GM23248 (cell line): Measurements from ENCODE around the gene PEX10. TPM values are rescaled to one million over a fixed set of nuclear protein-coding genes. Genes with fewer than 3 reads are reported as not detected.

Experiments used
- DNase-seq: peaks from one replicate; pipeline ENCODE4 v3.0.0-alpha.2; 2015
- H2AFZ ChIP-seq: fragments of 200-600 bp; sonication (generic); 2 replicates; pipeline ENCODE4 v1.6.1; 2016; ENCODE audit warnings: antibody characterized with exemption
- H3F3A ChIP-seq: fragments of 200-600 bp; sonication (generic); 2 replicates; pipeline ENCODE4 v1.6.1; 2016; ENCODE audit warnings: mild to moderate bottlenecking, antibody characterized with exemption, mixed run types; ENCODE audit not compliant: insufficient read depth
- H3K27ac ChIP-seq: fragments of 200-600 bp; sonication (generic); 2 replicates; pipeline ENCODE4 v1.5.1; 2016; ENCODE audit warnings: mild to moderate bottlenecking
- H3K27me3 ChIP-seq: fragments of 200-600 bp; sonication (generic); replicated peaks from 2 replicates; pipeline ENCODE4 v1.6.1; 2016; ENCODE audit warnings: mild to moderate bottlenecking; ENCODE audit not compliant: insufficient read depth
- H3K36me3 ChIP-seq: fragments of 200-600 bp; sonication (generic); 2 replicates; pipeline ENCODE4 v1.6.1; 2016; ENCODE audit warnings: low read depth, mild to moderate bottlenecking
- H3K4me1 ChIP-seq: fragments of 200-600 bp; sonication (generic); 2 replicates; pipeline ENCODE4 v1.6.1; 2016; ENCODE audit warnings: mild to moderate bottlenecking; ENCODE audit not compliant: insufficient read depth
- H3K4me2 ChIP-seq: fragments of 200-600 bp; sonication (generic); one replicate; pipeline ENCODE4 v1.6.1; 2016; ENCODE audit warnings: mild to moderate bottlenecking; ENCODE audit not compliant: unreplicated experiment
- H3K4me3 ChIP-seq: fragments of 200-600 bp; sonication (generic); 2 replicates; pipeline ENCODE4 v1.5.1; 2016; ENCODE audit warnings: mild to moderate bottlenecking
- H3K79me2 ChIP-seq: fragments of 200-600 bp; sonication (generic); 2 replicates; pipeline ENCODE4 v1.6.1; 2016; ENCODE audit warnings: mild to moderate bottlenecking; ENCODE audit not compliant: insufficient read depth
- H3K9ac ChIP-seq: fragments of 200-600 bp; sonication (generic); 2 replicates; pipeline ENCODE4 v1.6.1; 2016; ENCODE audit warnings: mild to moderate bottlenecking
- H3K9me2 ChIP-seq: fragments of 200-600 bp; sonication (generic); 2 replicates; pipeline ENCODE4 v1.6.1; 2016; ENCODE audit warnings: mixed run types, mild to moderate bottlenecking, moderate library complexity; ENCODE audit not compliant: insufficient read depth
- H3K9me3 ChIP-seq: fragments of 200-600 bp; sonication (generic); one replicate; pipeline ENCODE4 v1.6.1; 2017; ENCODE audit warnings: low read depth
- H4K20me1 ChIP-seq: fragments of 200-600 bp; sonication (generic); 2 replicates; pipeline ENCODE4 v1.6.0; 2016; ENCODE audit not compliant: insufficient read depth
- EZH2 ChIP-seq: fragments of 200-600 bp; sonication (generic); IDR thresholded peaks from 2 replicates; pipeline ENCODE4 v1.6.1; 2018; ENCODE audit warnings: antibody characterized with exemption, mild to moderate bottlenecking; ENCODE audit not compliant: insufficient read depth, poor library complexity, severe bottlenecking
- EZH2phosphoT487 ChIP-seq: fragments of 200-600 bp; sonication (generic); IDR thresholded peaks from 2 replicates; pipeline ENCODE4 v1.6.1; 2018; ENCODE audit warnings: antibody characterized with exemption, moderate library complexity, mild to moderate bottlenecking, low read depth; ENCODE audit not compliant: insufficient read depth
- WGBS, 2 experiments: methylation state at CpG; one replicate each; pipeline ENCODE4 v1.1.6; 2015 to 2017; ENCODE audit warnings: low lambda C conversion rate in 2 of 2, low coverage in 1 of 2; ENCODE audit errors: missing lambda C conversion rate in 2 of 2; 5-methylcytosine and 5-hydroxymethylcytosine counted together
- in situ Hi-C: fragments of 300-500 bp; cut with MboI; formaldehyde crosslinking; loops from 2 replicates; pipeline ENCODE4 v1.15.0; 2020
- polyA plus RNA-seq: library from polyadenylated mRNA; unstranded; fragments of >200 nt; fragmentation: Nextera tagmentation; extraction: Ambion mirVana; gene quantifications from 2 replicates; pipeline ENCODE4 v1.2.1, GENCODE V29; 2016
- total RNA-seq: library from RNA; depleted of rRNA; stranded (reverse); fragments of >200 nt; shearing (Covaris generic); gene quantifications from 2 replicates; pipeline ENCODE4 v1.2.3, GENCODE V29; 2014

The PEX10 gene
- total and polyA plus RNA-seq, 2 experiments from 2014 or later, result 24.7 to 51.3 TPM

DNA sequence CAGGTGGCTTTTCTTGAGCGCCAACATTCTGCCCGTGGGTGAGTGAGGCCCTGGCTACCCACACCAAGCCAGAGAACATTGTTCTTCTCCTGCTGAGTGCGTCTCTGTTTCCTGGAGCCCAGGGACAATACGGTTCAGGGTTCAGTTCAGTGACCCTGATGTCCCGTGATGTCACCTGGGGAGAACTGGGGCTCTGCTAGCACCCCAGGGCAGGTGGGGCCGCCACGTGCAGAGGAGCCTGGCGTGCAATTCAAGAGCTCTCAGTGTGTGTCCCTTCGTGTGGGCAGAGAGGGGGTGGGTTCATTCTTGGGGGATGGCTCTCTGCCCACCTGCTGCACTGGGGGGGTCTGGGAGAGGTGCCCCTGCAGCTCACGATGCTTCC, 18.2 kb upstream of the PEX10 start:
- in situ Hi-C loops, result no loop called here
- DNase-seq, result no peak
- Histone ChIP-seq H3K36me3 (no peaks in the 10 kb centered on the region), H3K4me3 (no peak overlapping the region), H3K79me2 (no peaks in the 10 kb centered on the region), H3K4me1 (no peaks in the 10 kb centered on the region), H3K4me2 (no peak overlapping the region), H3K27me3 (peaks cover 21% of the 10 kb centered on the region), H3K27ac (no peak overlapping the region), H4K20me1 (no peaks in the 10 kb centered on the region), H3F3A (no peaks in the 10 kb centered on the region), H3K9ac (no peak overlapping the region), H3K9me2 (no peaks in the 10 kb centered on the region), H3K9me3 (no peaks in the 10 kb centered on the region), H2AFZ (no peak overlapping the region)
- no peak for TF ChIP-seq EZH2phosphoT487
- TF ChIP-seq EZH2, result no peak
- 48 to 55% methylated on average over 9 to 10 of the region's 10 CpGs for WGBS, 2 experiments

DNA sequence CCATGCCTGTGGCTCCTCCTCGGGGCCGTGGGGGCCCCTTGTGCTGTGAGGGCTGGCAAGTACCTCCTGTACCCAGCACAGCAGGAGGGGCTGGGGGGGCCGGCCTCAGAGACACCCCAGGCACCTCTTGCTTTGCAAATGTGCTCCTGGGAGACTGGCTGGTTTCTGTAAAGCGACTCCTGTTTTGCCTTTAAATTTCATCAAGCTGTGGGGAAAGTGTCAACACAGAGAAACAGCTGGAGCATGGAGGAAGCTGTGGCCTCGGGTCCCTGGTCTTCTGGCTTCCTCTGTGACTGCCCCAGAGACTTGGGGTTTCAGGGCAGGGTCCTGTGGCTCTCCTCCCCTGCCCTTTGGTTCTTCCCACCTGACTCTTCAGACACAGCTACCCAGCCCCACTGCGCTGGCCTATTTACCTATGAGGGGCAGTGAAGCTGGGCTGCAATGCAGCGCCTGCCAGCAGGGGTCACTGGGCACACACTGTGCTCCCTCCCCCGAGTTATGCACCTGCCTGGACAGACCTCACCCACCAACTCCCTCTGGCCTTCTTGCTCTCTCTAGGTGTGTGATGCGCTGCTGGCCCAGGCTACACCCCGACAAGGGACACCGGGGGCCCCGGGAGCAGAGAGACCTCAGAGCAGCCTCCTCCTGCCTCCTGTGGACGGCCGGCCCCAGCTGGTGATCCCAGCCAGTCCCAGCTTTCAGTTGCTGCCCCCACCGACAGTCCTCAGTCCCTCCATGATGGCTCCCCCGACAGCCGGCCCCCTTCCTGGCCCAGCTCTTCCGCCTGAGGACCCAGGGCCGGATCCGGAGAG, 17.6 kb upstream of the PEX10 start:
- Histone ChIP-seq H3K9ac (no peak overlapping the region), H3K9me3 (no peaks in the 10 kb centered on the region), H3K79me2 (no peaks in the 10 kb centered on the region), H3K36me3 (no peaks in the 10 kb centered on the region), H3K4me1 (no peaks in the 10 kb centered on the region), H3K4me3 (no peak overlapping the region), H3F3A (no peaks in the 10 kb centered on the region), H4K20me1 (no peaks in the 10 kb centered on the region), H3K9me2 (no peaks in the 10 kb centered on the region), H3K27ac (no peak overlapping the region), H3K27me3 (peaks cover 26% of the 10 kb centered on the region), H3K4me2 (no peak overlapping the region), H2AFZ (no peak overlapping the region)
- no peak for DNase-seq
- no peak for TF ChIP-seq EZH2
- TF ChIP-seq EZH2phosphoT487, result no peak
- in situ Hi-C loops, result no loop called here
- WGBS, 2 experiments, result 68% methylated on average over 17 to 20 of the region's 20 CpGs

DNA sequence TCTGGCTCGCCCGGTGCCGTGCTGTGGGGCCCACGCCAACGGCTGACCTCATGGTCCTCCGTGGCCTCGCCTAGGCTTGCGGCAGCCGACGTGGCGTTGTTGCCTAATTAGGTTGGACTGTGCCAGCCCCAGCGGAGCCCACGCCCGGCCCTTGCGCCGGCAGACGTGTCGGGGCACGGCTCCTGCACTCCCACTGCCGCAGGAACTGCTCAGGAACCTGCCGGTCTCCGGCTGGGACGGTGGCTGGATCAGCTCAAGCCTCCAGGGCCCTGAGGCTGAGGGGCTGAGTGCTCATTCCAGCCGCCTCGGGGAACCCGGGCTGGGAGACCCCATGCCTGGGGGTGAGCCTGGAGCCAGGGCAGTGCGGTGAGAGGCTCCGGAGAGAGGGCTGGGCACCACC, 16.1 kb upstream of the PEX10 start:
- no peak for DNase-seq
- H3K4me1 ChIP-seq, result no peaks in the 10 kb centered on the region
- TF ChIP-seq EZH2phosphoT487 (no peak), EZH2 (no peak)
- H3K9me2 ChIP-seq, result no peaks in the 10 kb centered on the region
- no peaks in the 10 kb centered on the region for H4K20me1 ChIP-seq
- no peak overlapping the region for H3K27ac ChIP-seq
- no peaks in the 10 kb centered on the region for H3K36me3 ChIP-seq
- H3F3A ChIP-seq, result no peaks in the 10 kb centered on the region
- no peak overlapping the region for H3K4me2 ChIP-seq
- H3K4me3 ChIP-seq, result no peak overlapping the region
- no peaks in the 10 kb centered on the region for H3K79me2 ChIP-seq
- no peak overlapping the region for H2AFZ ChIP-seq
- no peak overlapping the region for H3K9ac ChIP-seq
- no peaks in the 10 kb centered on the region for H3K9me3 ChIP-seq
- in situ Hi-C loops, result no loop called here
- 77 to 89% methylated on average over 16 to 28 of the region's 28 CpGs for WGBS, 2 experiments
- peaks cover 16% of the 10 kb centered on the region for H3K27me3 ChIP-seq

DNA sequence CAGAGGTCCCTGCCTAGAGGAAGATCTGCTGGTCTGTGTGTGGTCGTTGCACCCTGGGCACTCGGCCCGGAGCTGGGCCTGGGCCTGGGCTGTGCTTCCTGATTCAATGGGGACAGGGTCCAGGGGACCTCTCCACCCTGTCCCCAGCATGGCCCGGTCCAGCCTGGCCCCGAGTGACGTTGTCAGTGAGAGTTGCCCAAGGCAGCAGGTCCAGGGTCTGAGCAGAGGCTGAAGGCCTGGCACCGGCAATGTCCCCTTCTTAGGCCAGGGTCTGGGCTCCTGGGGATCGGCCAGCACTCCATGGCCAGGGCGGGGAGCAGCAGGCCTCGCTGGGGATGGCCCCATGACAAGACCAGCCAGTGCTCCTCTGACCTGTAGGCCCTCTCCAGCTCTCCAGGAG, 15.6 kb upstream of the PEX10 start:
- H3K27me3 ChIP-seq, result peaks cover 11% of the 10 kb centered on the region
- in situ Hi-C loops, result no loop called here
- no peaks in the 10 kb centered on the region for H3K36me3 ChIP-seq
- H3K4me1 ChIP-seq, result no peaks in the 10 kb centered on the region
- H3K4me3 ChIP-seq, result no peak overlapping the region
- no peak for TF ChIP-seq EZH2
- TF ChIP-seq EZH2phosphoT487, result no peak
- H3K27ac ChIP-seq, result no peak overlapping the region
- 37 to 58% methylated on average over 10 of the region's 10 CpGs for WGBS, 2 experiments
- no peaks in the 10 kb centered on the region for H4K20me1 ChIP-seq
- no peaks in the 10 kb centered on the region for H3K9me2 ChIP-seq
- H3K79me2 ChIP-seq, result no peaks in the 10 kb centered on the region
- no peak overlapping the region for H3K9ac ChIP-seq
- H2AFZ ChIP-seq, result no peak overlapping the region
- DNase-seq, result no peak
- H3F3A ChIP-seq, result no peaks in the 10 kb centered on the region
- H3K9me3 ChIP-seq, result no peaks in the 10 kb centered on the region
- no peak overlapping the region for H3K4me2 ChIP-seq
